ENCODE measurements around the gene RPP30. TPM values are rescaled to one million over a fixed set of nuclear protein-coding genes. Genes with fewer than 3 reads are reported as not detected.
A peak's percentile ranks its signal among the peaks of the same experiment; 100 is the strongest.
"Not testable (repeated sequence)": the region's sequence is repeated elsewhere in the genome, so short reads cannot be mapped to it uniquely, and the experiment has no call there.

Gene RPP30
- total RNA-seq, 1 donor from 2014 or later: 27.4 TPM

DNA sequence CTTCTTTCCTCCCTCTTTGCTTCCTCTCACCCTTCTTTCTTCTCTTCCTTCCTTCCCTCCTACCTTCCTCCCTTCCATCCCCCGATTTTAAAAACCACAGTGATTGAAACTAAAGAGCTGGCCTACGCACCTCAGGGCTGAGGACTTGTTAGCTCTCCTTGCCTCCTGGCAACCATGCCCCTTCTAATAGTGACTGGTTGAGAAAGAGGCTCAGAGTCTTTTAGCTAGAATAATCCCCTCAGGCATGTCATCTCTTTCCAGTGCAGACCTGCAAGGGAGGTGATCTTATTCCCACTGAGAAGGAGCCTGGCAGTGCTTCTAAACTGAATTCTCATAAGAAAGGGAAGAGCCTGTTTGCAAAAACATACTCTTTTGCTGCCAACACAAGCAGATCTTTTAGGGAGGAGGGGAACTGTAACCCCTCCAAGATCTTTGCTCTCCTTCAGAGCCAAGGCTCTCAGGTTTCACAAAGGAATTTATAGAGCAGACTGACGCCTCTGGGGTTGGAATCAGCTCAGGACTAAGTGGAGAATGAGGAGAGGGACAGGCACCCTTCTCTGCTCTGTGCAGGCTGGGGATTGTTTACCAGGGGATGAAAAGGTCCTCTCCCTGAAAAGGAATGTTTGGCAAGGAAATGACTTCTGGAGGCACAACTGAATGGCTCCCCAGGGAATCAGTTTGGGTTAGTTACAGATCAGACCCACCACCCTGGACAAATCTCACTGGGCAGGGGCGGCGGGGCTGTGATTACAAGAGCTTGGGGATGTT, 58.5 kb downstream of the RPP30 start:
- intact Hi-C loops (cut with DNase I): no loop called here
- peak; percentile 45 for DNase-seq
- ATAC-seq (ENCODE audit: poor library complexity): peak; percentile 90

DNA sequence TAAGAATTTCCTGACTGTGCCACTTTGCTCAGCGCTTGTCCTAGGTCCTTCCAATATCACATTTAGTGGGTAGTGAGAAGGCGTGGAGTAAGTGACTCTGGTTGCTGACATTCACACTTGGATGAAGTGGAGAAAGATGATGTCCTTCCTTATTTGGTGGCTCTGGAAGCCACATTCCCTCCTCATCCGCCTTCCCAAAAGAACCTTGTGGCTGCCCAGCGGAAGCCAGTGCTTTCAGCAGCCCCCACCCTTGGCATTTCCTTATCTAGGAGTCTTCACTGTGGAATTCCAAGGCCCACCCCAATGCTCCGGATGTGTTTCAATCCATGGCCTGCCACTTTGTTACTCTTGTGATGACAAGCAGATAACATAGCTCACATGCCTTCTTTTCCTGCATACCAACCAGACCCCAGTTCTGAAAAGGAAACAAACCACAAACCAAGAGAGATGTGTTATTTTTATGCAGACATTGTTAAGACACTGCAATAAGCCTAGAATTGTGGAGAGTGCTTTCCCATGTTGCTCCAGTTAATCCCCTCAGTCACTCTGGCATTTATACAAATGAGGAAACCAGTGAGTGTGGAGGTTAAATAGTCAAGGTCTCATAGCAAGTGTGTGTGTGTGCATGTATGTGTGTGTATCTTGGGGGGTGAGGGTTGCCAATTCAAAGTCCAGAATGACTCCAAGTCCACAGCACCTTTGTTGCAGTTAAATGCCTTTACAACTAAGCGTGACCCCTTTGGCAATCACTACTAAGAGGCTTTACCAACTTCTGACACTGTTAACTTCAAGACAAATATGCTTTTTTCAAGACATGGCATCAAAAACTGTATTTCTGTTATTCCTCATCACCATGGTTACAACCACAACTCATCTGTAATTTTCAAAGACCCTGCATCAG, 59.4 kb downstream of the RPP30 start:
- DNase-seq: peak; percentile 62
- ATAC-seq (ENCODE audit: poor library complexity): peak; percentile 78
- intact Hi-C loops (cut with DNase I): no loop called here

DNA sequence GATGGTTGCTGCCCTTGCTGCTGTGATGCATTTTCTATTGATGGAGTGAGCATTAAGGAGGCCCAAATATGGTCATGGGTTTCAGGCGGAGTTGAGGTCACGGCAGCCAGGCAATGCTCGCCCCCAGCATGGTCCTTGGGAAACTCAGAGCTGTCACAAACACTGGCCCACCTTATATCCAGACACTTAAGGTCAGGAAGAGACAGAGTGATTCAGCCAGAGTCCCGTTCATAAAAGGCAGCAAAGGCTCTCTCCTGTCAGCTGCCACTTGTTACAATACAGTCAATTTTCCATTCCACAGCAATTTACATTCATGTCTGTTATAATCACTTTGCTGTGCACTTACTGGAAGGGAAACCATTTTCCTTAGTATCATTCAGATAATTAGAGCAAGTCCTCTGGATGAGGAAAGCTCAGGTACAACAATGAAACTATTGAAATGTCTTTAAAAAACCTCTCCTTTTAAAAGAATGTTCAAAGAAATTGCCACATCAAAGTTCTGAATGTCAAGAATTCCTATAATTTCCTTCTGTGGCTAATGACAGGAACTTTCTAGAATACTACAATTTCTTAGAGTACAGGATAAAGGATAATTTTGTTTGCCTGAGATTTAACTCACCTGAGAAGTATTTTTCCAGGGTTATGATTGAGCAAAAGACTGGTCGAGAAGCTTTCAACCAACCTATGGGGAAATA, 64.0 kb downstream of the RPP30 start:
- DNase-seq (no peak), ATAC-seq (ENCODE audit: poor library complexity) (no peak)
- intact Hi-C loops (cut with DNase I): no loop called here

DNA sequence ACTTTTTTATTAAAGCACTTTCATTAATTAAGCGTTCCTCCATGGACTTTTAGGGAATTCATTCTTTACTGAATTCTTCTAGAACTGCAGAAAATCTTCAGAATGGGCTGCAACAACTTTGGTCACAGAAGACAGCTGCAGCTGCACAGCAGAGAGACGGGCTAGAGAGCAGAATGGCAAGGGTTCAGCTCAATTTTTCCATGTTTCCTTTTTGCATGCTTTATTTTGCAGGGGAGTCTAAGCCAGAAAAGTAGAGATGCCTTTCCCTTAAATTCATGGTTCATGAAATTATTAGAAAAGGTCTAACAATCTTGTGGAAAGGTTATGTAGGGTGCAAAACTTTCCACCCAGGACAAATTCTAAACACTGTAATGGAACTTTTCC, 64.5 kb downstream of the RPP30 start:
- DNase-seq (no peak), ATAC-seq (ENCODE audit: poor library complexity) (no peak)
- intact Hi-C loops (cut with DNase I): no loop called here

DNA sequence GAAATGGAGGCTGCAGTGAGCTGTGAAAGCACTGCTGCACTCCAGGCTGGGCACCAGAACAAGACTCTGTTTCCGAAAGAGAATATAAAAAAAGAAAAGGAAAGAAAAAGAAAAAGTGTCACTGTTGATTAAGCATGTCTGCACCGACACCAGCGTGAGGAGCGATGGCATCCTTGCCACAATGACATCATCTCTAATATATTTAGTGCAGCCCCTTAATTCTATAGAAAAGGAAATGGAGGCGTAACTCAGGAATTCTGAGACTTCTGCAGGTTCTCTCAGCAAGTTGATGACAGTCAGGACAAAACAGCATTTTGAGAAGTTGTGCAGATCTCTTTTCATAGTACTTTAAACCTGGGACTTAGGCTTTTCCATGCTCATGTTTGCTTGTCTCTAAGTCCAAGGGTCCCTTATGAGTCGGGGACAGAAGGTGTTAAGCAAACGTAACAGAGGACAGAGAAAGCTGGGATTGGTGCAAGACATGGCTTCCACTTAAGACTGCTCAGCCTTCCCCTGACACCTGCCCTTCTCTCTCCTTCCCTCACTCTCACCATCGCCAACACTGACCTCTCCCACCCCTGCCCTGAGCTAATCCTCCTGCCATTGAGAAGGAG, 66.0 kb downstream of the RPP30 start:
- DNase-seq: no peak
- intact Hi-C loops (cut with DNase I): no loop called here
- no peak for ATAC-seq (ENCODE audit: poor library complexity)

DNA sequence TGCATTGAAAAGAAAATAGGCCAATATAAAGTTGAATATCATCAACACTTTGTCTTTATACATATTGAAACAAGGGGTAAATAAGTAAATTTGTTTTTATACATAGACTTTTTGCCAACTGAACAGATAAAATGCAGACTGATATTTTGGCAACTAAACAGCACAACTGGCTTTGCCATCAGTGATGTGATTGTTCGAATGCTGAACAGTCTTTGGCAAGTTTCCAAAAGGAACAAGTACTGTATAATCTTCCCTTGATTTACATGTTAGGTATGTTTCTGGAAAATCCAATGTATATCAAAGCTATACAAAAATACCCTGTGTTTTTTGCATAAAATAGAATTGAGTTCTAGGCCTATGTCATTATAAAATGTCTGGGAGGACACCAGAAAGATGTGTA, 67.3 kb downstream of the RPP30 start:
- ATAC-seq (ENCODE audit: poor library complexity) (no peak), DNase-seq (no peak)
- intact Hi-C loops (cut with DNase I): no loop called here

DNA sequence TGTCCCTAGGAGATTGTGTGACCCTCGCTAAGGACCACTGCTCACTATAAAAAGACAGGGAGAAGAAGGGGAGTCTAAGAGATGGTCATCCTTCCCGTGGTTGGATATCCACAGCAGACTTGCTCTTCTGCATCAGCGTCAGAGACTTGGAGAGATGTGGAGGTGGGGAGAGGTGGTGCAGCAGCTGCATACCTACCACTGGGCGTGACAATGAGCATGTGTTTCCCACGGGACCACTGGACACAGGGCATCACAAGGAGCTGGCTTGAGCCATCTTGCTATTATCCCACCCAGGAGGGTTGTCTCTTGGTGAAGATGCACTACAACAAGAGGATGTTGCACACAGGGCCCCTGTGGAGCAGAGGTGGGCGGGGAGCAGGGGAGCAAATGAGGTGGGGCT, 67.9 kb downstream of the RPP30 start:
- no peak for DNase-seq
- intact Hi-C loops (cut with DNase I): no loop called here
- ATAC-seq (ENCODE audit: poor library complexity): no peak

DNA sequence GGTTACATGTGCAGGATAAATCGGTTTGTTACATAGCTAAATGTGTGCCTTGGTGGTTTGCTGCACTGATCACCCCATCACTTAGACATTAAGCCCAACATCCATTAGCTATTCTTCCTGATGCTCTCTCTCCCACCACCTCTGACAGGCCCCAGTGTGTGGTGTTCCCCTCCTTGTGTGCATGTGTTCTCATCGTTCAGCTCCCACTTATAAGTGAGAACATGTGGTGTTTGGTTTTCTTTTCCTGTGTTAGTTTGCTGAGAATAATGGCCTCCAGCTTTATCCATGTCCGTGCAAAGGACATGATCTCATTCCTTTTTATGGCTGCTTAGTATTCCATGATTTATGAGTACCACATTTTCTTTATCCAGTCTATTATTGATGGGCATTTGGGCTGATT, 71.2 kb downstream of the RPP30 start:
- DNase-seq; intact Hi-C loops (cut with DNase I); ATAC-seq (ENCODE audit: poor library complexity): not testable (repeated sequence)

DNA sequence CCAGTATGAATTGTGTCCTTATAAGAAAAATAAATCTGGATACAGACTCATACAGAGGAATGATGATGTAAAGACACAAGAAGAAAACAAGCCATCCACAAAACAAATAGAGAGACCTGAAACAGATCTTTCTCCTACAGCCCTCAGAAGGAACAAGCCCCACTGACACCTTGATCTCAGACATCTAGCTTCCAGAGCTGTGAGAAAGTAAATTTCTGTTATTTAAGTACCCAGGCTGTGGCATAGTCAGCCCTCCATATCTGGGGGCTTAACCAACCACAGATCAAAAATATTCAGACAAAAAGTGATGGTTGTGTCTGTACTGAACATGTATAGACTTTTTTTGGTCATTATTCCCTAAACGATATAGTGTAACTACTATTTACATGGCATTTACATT, 73.0 kb downstream of the RPP30 start:
- ATAC-seq (ENCODE audit: poor library complexity) (no peak), DNase-seq (no peak)
- intact Hi-C loops (cut with DNase I): no loop called here

DNA sequence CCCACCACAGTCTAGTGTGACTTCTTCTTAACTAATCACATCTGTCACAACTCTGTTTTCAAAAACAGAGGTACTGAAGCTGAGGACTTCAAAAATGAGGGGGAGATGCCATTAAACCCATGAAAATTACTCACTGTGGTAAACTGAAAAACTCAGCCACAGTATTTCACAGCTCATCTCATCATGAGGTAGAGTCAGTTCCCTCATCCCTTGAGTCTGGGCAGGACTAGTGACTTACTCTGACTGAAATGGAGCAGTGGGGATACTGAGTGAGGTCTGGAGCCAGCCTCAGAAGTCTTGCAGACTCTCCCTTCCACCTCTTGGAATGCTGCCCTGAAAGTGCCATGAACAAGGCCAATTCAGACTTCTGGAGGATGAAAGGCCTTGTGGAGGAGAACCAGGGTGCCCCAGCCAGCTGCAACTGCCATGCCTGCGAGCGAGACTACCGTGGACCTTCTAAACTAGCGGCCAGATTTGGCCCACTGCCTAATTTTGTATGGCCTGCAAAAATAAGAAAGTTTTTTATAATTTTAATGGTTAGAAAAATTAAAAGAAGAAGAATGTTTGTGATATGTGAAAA, 73.8 kb downstream of the RPP30 start:
- no peak for DNase-seq
- ATAC-seq (ENCODE audit: poor library complexity): no peak
- intact Hi-C loops (cut with DNase I): no loop called here

DNA sequence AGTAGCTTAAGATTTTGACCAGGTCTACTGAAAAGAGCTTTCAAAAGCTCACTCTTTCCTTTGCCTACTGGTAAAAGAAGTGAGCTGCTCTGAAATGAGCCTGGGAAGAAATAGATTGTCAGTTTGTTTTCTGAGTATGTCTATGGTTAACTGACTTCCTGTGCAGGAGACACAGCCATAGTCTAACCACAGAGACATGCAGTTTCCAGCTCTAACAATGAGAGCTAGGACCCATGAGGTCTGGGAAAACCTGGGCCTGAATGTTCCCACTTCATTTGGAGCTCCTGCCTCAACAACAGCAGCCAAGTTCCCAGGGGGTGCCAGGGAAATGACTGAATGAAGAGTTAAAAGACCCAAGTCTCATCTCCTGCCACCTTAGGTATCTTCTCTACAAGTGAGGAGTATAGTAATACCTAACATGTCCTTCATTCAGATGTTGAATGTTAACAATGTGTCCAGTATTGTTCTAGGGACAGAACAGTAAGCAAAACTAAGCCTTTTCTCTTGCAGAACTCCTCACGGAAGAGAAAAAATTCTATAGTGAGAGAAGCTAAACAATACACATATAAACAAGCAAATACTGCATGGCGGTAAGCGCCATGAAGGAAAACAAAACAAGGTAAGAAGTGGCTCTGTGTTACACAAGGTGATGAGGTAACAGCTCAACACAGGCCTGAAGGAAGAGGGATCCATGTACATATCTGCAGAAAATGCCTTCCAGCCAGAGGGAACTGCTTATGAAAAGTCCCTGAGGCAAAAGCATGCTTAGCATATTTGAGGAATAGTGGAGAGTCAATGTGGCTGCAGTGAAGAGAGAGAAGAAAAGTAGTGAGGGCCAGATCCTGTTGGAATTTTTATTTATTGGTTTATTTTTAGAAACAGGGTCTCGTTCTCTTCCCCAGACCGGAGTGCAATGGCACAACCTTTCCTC, 75.5 kb downstream of the RPP30 start:
- no peak for DNase-seq
- no peak for ATAC-seq (ENCODE audit: poor library complexity)
- intact Hi-C loops (cut with DNase I): no loop called here

Other genes with a start within 250 kb of the RPP30 start
- 0.16 TPM for gene HTR7, start 13.9 kb upstream of the RPP30 start, total RNA-seq
- gene ANKRD1, start 49.1 kb downstream of the RPP30 start, total RNA-seq: 1,733 TPM